GM18867 (cell line): ENCODE results near the gene ITCH.

Experiments used
- ATAC-seq: cut with Tn5 transposase; IDR thresholded peaks from one replicate; pipeline ENCODE4 v1.9.1; 2021; ENCODE audit warnings: mild to moderate bottlenecking, moderate library complexity; ENCODE audit not compliant: unreplicated experiment

Gene ITCH

GRCh38 chr20:34526466-34526865 lies 163.4 kb downstream of the ITCH start:
- no peak for ATAC-seq

DNA sequence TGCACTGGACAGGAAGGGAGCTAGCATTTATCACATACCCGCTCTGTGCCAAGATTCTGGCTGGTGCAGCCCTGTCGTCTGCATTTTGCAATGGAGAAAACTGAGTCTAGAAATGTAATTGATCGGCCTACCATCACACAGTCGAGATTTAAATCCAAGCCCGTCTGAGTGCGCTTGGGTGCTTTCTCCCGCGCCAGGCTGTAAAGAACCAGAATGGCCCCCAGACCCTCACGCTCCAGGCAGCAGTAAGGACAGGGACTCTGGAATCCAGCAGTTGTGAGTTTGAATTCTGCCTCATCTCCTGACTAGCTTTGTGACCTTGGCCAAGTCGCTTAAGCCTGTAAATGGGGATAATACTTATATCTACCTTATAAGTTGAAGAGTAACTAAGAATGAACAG lies 163.9 kb downstream of the ITCH start:
- no peak for ATAC-seq

GRCh38 chr20:34528921-34529297 lies 165.8 kb downstream of the ITCH start:
- no peak for ATAC-seq

- ATAC-seq = no peak
Measured at GRCh38 chr20:34529742-34530141, 166.7 kb downstream of the ITCH start.

- ATAC-seq = no peak
Measured at GRCh38 chr20:34530342-34530741, 167.3 kb downstream of the ITCH start.

DNA sequence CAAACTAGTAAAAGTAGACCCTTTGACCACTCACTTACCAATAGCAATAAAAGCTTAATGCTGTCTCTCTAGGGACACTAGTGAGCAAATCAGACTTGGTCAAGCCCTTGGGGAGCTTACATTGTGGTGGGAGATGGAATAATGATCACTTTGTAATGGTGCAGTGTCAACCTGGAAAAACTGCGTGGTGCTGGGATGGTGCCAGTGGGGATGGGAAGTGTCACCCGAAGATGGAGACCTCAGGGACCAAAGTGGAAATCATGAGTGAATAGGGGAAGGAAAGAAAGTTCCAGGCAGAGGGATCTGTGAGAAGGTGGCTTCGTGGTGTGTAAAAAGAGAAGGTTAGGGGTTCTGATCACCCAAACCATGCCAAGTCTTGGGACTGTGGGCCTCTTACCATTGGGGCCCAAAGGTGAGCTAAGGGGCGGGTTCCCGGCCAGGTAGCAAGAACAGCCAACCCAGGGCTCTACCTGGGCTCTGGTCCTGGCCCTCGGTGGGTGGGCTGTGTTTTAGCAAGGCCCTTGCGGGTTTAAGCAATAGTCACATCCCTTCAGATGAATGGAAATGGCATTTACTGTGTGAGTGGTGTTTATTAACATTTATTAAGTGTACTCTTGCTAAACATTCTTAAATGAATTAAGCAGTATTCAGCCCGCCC lies 168.7 kb downstream of the ITCH start:
- no peak for ATAC-seq

DNA sequence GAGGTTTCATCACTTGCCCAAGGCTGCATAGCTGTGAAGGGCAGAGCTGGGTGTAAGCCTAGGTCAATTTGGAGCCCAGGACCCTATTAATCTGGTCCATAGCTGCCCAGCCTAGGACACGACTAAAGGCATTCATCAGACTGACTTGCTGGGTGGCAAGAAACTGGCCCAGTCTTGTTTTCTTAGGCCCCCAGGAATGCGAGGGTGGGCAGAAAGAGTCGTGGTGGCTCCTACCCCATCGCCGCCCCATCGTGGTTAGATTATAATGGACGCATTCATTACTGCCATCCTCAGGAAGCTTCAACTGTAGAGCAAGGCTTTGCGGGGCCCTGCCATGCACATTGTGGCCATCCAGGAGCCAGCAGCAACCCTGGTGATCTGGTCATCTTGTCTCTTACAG lies 169.2 kb downstream of the ITCH start:
- ATAC-seq = no peak

DNA sequence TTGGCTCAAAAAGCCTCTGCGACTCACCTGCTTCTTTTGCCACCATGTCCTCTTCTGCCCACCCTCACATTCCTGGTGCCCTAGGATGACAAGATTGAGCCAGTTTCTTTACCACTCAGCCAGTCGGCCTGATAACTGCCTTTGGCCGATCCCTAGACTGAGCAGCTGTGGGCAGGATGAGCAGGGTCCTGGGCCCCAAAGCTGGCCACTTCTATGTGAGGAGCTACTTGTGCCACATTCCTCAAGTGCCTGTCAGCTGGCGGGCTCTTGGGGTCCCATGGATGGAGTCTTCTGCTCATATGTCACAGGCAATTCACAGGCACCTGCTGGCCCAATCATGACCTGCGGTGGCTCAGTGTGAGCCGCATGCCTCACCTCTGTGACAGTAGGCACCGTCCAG lies 169.7 kb downstream of the ITCH start:
- no peak for ATAC-seq

GRCh38 chr20:34534391-34535165 lies 171.5 kb downstream of the ITCH start:
- ATAC-seq = no peak

- ATAC-seq = no peak
Measured at GRCh38 chr20:34535301-34535840, 172.3 kb downstream of the ITCH start.

DNA sequence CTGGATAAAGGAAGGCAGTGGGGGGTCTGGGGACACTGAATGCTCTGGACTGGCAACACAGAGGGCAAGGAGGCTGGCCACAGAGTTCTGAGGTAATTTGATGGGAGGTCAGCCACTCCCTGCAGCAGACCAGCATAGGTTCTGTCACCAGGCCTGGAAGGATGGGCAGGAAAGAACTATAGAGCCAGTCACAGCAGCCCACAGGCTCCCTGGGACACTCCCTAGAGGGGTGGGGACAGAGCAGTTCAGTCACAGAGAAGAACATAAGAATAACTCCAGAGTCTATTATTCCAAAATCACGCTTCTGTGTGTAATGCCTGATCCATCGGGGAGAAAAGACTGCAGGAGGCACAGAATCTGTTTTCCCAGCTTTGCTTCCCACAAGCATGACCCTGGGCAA lies 172.8 kb downstream of the ITCH start:
- no peak for ATAC-seq

DNA sequence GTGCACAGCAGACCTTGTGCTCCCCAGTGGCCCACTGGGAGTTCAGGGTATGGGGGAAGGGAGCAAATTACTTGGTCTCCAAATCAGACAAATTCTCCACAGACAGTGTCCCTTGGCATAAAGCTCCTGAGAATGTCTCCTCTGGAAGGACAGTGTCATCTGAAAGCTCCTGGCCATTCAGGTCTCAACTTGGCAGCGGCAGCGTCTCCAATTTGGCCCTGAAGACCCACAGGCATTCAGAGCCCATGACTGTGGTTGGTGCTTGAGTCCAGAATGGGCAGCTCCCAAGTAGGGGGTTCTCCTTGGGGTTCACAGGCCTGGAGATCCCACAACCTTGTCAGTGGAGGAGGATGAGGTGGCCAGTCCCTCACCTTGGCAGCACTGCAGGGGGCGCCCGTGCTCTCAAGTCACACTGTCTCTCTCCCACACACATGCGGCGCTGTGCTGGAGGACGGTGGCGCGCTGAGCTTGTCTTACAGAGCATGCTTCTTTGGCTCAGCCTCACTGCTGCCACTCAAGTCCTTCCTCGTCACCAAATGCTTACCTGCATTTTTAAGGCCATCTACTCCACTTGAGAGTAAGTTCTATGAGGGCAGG lies 173.8 kb downstream of the ITCH start:
- ATAC-seq = no peak

- ATAC-seq = no peak
Measured at GRCh38 chr20:34537651-34538050, 174.6 kb downstream of the ITCH start.

DNA sequence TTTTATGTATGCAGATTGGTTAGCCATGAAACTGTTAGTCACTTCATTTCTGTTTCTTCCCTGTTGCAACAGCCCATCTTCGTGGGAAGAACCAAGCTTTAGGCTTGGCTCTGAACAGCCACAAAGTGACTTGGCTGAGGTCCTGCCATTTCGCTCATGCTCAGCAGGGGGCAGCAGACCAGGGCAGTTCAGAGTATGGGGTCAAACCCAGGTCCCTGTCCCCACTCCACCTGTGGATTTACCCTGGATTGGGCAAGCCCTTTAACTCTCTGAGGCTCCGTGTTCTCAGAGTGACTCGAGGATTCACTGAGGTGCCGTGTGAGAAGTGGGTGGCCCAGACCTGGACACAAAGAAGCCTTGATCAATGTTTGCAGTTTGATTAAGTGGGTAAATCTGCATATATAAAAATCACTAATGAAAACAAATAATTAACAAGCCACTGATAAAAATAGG lies 175.6 kb downstream of the ITCH start:
- ATAC-seq = no peak

GRCh38 chr20:34539756-34540155 lies 176.7 kb downstream of the ITCH start:
- ATAC-seq = no peak

- no peak for ATAC-seq
Measured at GRCh38 chr20:34540596-34541263, 177.7 kb downstream of the ITCH start.

GRCh38 chr20:34541264-34541901 lies 178.3 kb downstream of the ITCH start:
- no peak for ATAC-seq

GRCh38 chr20:34541917-34542316 lies 178.8 kb downstream of the ITCH start:
- ATAC-seq = no peak

GRCh38 chr20:34542439-34542838 lies 179.4 kb downstream of the ITCH start:
- no peak for ATAC-seq

- no peak for ATAC-seq
Measured at GRCh38 chr20:34543463-34544056, 180.5 kb downstream of the ITCH start.
